A549 treated with Mapracorat at 1 μM for 4 hours (cell line): ENCODE results near the gene CENPI. TPM values are rescaled to one million over a fixed set of nuclear protein-coding genes. Genes with fewer than 3 reads are reported as not detected.

Experiments used
- total RNA-seq: library from RNA; stranded (reverse); fragments of 200-300 nt; extraction: Qiagen RNA extraction; gene quantifications from 5 replicates; pipeline ENCODE4 v1.2.3, GENCODE V29; 2022

CENPI gene, protein sequence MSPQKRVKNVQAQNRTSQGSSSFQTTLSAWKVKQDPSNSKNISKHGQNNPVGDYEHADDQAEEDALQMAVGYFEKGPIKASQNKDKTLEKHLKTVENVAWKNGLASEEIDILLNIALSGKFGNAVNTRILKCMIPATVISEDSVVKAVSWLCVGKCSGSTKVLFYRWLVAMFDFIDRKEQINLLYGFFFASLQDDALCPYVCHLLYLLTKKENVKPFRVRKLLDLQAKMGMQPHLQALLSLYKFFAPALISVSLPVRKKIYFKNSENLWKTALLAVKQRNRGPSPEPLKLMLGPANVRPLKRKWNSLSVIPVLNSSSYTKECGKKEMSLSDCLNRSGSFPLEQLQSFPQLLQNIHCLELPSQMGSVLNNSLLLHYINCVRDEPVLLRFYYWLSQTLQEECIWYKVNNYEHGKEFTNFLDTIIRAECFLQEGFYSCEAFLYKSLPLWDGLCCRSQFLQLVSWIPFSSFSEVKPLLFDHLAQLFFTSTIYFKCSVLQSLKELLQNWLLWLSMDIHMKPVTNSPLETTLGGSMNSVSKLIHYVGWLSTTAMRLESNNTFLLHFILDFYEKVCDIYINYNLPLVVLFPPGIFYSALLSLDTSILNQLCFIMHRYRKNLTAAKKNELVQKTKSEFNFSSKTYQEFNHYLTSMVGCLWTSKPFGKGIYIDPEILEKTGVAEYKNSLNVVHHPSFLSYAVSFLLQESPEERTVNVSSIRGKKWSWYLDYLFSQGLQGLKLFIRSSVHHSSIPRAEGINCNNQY
- 9.3 to 15.5 TPM (median 14.3 TPM) in 5 replicates for total RNA-seq

GRCh38 chrX:101097546-101098453 lies at the start of gene CENPI:
Gene CENPI, plus strand, starts transcription at chrX:101098204. Its CDS starts 2,867 bp downstream, at chrX:101101071.

DNA sequence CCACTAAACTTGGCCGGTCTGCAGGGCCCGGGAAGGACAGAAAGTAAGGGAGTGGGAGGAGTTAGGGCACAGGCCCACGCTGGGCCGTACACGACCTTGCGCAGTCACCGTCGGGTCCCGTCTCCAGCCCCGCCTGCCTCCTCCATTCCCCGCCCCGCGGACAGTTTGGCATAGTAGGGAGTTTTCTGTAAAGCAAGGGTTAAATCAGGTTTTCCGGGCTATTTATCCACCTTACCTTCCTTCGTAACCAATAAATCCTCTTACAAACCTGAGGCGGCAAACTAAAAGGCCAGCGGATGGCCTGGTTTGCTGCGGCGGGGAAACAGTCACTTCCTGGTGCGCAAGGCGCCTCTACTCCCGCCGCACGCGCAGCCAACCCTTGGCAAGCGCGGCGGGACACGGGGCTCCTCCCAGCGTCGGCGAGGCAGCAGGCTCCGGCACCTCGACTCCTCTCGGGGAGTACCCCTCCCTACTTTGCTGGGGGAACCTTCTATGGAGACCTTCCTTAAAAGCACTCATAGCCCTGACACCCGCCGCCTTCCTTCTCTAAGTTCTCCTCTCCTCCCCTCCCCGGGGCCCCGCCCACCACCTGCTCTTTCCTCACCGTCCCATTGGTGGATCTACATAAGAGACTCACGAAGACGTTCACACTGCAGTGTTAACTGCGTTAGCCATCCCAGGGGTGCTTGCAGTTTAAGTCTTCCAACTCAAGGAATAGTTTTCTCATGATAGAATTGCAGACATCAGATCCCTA lies 46.3 kb upstream of the CENPI start, which contains the start of gene TRMT2B:
Gene TRMT2B (minus strand): TSS at position 563 of the 754 bp plus-strand sequence. CDS start 9,822 bp downstream, outside the sequence.

DNA sequence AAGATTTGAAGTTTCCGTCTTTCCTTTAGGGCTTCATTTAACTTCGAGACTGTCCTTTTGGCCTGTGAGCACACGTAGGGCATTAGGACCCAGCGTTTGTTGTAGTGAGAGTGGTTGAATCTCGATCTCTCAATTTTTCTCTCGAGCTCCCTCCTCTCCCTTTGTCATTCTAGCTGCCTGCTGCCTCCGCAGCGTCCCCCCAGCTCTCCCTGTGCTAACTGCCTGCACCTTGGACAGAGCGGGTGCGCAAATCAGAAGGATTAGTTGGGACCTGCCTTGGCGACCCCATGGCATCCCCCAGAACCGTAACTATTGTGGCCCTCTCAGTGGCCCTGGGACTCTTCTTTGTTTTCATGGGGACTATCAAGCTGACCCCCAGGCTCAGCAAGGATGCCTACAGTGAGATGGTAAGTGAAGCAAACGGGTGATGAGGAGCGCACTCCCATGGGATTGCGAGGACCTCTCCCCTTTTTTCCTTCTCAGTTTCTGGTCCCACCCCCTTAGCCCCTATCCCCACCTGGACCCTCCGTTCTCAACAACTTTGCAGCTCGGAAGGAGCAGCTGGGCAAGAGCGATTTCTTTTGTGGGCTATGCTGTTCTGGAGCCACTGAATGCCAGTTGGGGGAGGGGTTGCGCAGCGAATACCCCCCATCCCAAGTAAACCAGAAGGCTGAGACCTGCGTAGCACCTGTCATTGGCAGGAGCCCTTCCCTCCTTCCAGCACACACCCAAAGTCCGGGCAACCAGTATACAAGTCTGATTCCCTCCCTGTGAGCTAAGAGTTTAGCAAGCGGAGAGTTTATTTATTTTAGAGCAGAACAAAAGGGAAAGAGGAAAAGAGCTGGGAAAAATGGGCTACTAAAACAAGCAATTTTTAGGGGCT lies 19.0 kb upstream of the CENPI start, which contains the start of gene TMEM35A:
Gene TMEM35A (plus strand): TSS at position 164 of the 883 bp plus-strand sequence. CDS start 124 bp downstream, at position 288.

Other genes with a start within 250 kb of the CENPI start
- 0.07 to 0.14 TPM (median 0.10 TPM) in 3 of 5 replicates, not detected in the others for gene NOX1, start 223.8 kb upstream of the CENPI start, total RNA-seq
- gene XKRX, start 169.3 kb upstream of the CENPI start, total RNA-seq: 0.59 to 0.95 TPM (median 0.65 TPM) in 5 replicates
- gene ARL13A, start 128.5 kb upstream of the CENPI start, total RNA-seq: 0.26 to 0.44 TPM (median 0.36 TPM) in 5 replicates
- gene TRMT2B, start 46.1 kb upstream of the CENPI start, total RNA-seq: 14.0 to 17.1 TPM (median 15.0 TPM) in 5 replicates
- not detected in 5 replicates for gene TMEM35A, start 19.3 kb upstream of the CENPI start, total RNA-seq
- gene DRP2, start 121.6 kb downstream of the CENPI start, total RNA-seq: 0.07 to 0.28 TPM (median 0.13 TPM) in 5 replicates
- gene TAF7L, start 193.1 kb downstream of the CENPI start, total RNA-seq: 0.05 to 0.20 TPM (median 0.13 TPM) in 5 replicates